ENCODE results near the gene NSMCE4A.
"Not testable (repeated sequence)": the region's sequence is repeated elsewhere in the genome, so short reads cannot be mapped to it uniquely, and the experiment has no call there.

NSMCE4A gene

DNA sequence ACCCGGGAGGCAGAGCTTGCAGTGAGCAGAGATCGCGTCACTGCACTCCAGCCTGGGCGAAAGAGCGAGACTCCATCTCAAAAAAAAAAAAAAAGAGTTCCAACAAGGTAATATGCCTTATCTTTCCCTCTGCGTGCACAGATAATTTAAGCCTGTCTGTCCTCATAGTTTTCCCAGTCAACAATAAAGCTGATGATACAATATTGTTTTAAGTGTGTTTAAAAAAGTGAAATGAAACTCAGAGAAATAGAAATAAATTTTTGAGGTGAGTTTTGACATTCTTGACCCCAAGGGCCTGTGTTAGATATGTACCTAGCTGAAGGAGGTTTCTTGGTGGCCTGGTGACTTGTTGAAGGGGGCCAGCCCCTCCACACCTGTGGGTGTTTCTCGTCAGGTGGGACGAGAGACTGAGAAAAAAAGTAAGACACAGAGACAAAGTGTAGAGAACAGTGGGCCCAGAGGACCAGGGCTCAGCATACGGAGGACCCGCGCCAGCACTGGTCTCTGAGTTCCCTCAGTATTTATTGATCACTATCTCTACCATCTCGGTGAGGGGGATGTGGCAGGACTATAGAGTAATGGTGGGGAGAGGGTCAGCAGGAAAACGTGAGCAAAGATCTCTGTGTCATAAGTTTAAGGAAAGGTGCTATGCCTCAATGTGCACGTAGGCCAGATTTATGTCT lies 45.3 kb downstream of the NSMCE4A start:
- not testable (repeated sequence) for H4K5ac ChIP-seq (ENCODE audit: low read length); H2BK5ac ChIP-seq (ENCODE audit: low read length); H3K4me1 ChIP-seq (ENCODE audit: control insufficient read depth, low read depth, low read length); H3K4me2 ChIP-seq (ENCODE audit: low read length); H4K8ac ChIP-seq (ENCODE audit: low read depth, low read length); H3K9ac ChIP-seq (ENCODE audit: low read length); H3K18ac ChIP-seq (ENCODE audit: low read length); H3K4me3 ChIP-seq (ENCODE audit: low read length); H3K4ac ChIP-seq (ENCODE audit: low read depth, low read length); H3K23ac ChIP-seq (ENCODE audit: low read length); DNase-seq; H2BK120ac ChIP-seq (ENCODE audit: low read depth, low read length); H3K27me3 ChIP-seq (ENCODE audit: insufficient read depth, low read length, poor library complexity); H2AK5ac ChIP-seq (ENCODE audit: low read length); H2BK15ac ChIP-seq (replicated peaks; ENCODE audit: low read depth); H3K79me1 ChIP-seq (ENCODE audit: low read length); H3K27ac ChIP-seq (ENCODE audit: low read depth, low read length); H3K56ac ChIP-seq (ENCODE audit: low read length); H3K36me3 ChIP-seq (ENCODE audit: control insufficient read depth, insufficient read depth, low read length)
- peaks cover 16% of the 10 kb centered on the region for H3K79me2 ChIP-seq (ENCODE audit: control insufficient read depth, insufficient read depth, low read length)
- WGBS (ENCODE audit: extremely low coverage, insufficient coverage, low lambda C conversion rate): no CpG with 5 or more reads among the region's 14 CpGs

DNA sequence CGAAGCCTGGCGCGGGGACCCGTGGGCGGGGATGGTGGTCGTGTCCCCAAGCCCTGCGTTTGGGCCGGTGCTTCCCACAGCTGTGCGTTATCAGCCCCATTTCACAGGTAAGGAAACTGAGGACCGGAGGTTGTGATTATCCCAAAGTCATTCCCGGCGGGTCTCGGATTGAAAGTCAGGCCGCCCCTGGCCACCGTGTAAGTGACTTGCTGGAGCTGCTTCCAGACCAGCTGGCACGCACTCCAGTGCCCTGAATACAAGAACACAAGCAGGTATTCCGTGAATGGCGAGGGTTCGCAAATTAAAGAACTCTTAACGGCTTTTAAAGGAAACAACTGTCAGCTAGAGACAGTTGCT lies 46.5 kb downstream of the NSMCE4A start:
- no peaks in the 10 kb centered on the region for H3K36me3 ChIP-seq (ENCODE audit: control insufficient read depth, insufficient read depth, low read length)

DNA sequence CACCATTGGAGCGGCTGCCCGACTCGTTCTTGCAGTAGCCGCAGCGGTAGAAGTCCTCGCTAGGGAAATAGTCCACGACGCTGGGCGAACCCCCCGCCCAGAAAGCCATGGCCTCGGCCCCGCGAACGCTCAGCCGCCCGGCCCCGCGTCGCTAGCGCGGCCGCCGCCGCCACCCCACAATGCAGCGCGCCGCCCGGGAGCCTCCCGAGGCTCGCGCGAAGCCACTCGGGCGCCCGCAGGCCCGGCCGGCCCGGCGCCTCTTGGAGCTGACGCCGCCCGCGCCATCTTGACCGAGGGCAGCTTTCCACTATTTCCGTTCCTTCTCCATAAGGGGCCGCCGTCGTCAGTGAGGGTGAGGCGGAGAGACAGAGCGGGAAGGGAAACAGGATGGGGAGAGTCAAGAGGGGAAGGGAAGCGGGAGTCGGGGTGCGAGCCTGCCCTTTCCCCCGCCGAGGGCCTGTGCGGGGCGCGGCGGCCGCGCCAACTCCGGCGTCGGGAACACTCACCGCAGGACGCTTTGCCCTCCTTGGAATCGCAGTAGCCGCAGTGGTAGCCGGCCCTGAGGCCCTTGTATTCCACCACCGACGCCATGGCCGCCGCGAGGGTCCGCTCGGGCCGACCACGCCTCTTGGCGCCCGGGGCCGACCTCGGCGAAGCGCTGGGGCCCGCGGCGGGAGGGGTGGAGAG lies 47.0 kb downstream of the NSMCE4A start, which contains the start of gene ATE1:
ATE1 (minus strand) TSS at position 191 of the 687 bp plus-strand sequence; CDS start at position 109, 82 bp downstream.
- Histone ChIP-seq H3K4me3 (ENCODE audit: low read length) (peak within 1 kb of the TSS; percentile 92), H3K9ac (ENCODE audit: low read length) (peak within 1 kb of the TSS; percentile 95)

More for the DNA sequence above, 46.5 kb downstream of the NSMCE4A start:
- peak overlapping the region; percentile 94 for H3K18ac ChIP-seq (ENCODE audit: low read length)
- no peak overlapping the region for H4K5ac ChIP-seq (ENCODE audit: low read length)
- no peak overlapping the region for H2BK120ac ChIP-seq (ENCODE audit: low read depth, low read length)
- no peaks in the 10 kb centered on the region for H3K4me1 ChIP-seq (ENCODE audit: control insufficient read depth, low read depth, low read length)
- peak overlapping the region; percentile 82 for H2BK5ac ChIP-seq (ENCODE audit: low read length)
- H3K56ac ChIP-seq (ENCODE audit: low read length): peak overlapping the region; percentile 97
- no peak overlapping the region for H2BK15ac ChIP-seq (replicated peaks; ENCODE audit: low read depth)
- no peak overlapping the region for H4K8ac ChIP-seq (ENCODE audit: low read depth, low read length)
- H3K79me1 ChIP-seq (ENCODE audit: low read length): peaks cover 1% of the 10 kb centered on the region
- peak overlapping the region; percentile 94 for H3K27ac ChIP-seq (ENCODE audit: low read depth, low read length)
- DNase-seq: no peak
- H3K4me2 ChIP-seq (ENCODE audit: low read length): peak overlapping the region; percentile 79
- peak overlapping the region; percentile 99 for H3K23ac ChIP-seq (ENCODE audit: low read length)
- peak overlapping the region; percentile 95 for H3K9ac ChIP-seq (ENCODE audit: low read length)
- H3K4me3 ChIP-seq (ENCODE audit: low read length): peak overlapping the region; percentile 80
- no peak overlapping the region for H3K4ac ChIP-seq (ENCODE audit: low read depth, low read length)
- no peaks in the 10 kb centered on the region for H3K27me3 ChIP-seq (ENCODE audit: insufficient read depth, low read length, poor library complexity)
- no CpG with 5 or more reads among the region's 20 CpGs for WGBS (ENCODE audit: extremely low coverage, insufficient coverage, low lambda C conversion rate)
- peaks cover 16% of the 10 kb centered on the region for H3K79me2 ChIP-seq (ENCODE audit: control insufficient read depth, insufficient read depth, low read length)
- H2AK5ac ChIP-seq (ENCODE audit: low read length): no peak overlapping the region

DNA sequence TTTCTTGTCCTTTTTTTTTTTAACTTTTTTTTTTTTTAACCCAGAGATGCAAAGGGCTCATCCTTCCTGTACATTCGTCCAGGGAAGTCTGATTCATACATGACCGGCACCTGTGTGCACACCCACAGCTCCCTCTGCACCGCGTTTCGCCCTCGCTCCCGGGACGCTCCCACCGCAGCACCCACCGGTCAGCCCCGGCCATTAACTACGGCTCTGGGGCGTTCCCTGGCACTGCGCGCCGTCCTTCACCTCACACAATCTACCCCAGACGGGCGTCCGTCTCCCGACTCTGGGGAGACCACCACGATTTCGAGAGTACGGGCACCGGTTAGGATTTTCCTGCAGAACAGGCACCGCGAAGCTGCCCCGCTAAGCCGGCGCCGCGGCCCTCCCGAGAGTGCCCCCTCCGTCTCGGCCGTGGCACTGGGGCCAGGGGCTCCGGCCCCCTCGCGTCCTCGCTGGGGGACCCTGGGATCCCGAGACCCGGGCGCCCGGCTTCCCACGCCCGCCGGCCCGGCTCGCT lies 47.6 kb downstream of the NSMCE4A start:
- Histone ChIP-seq H3K56ac (ENCODE audit: low read length) (peak overlapping the region; percentile 97), H2AK5ac (ENCODE audit: low read length) (no peak overlapping the region), H3K4ac (ENCODE audit: low read depth, low read length) (peak overlapping the region; percentile 74), H3K9ac (ENCODE audit: low read length) (peak overlapping the region; percentile 93), H3K4me3 (ENCODE audit: low read length) (peak overlapping the region; percentile 92), H3K27ac (ENCODE audit: low read depth, low read length) (peak overlapping the region; percentile 97), H2BK15ac (replicated peaks; ENCODE audit: low read depth) (no peak overlapping the region), H3K79me1 (ENCODE audit: low read length) (peaks cover 5% of the 10 kb centered on the region), H3K27me3 (ENCODE audit: insufficient read depth, low read length, poor library complexity) (no peaks in the 10 kb centered on the region), H2BK5ac (ENCODE audit: low read length) (peak overlapping the region; percentile 70), H3K36me3 (ENCODE audit: control insufficient read depth, insufficient read depth, low read length) (no peaks in the 10 kb centered on the region), H2BK120ac (ENCODE audit: low read depth, low read length) (no peak overlapping the region), H3K4me2 (ENCODE audit: low read length) (peak overlapping the region; percentile 67), H3K23ac (ENCODE audit: low read length) (peak overlapping the region; percentile 89), H4K5ac (ENCODE audit: low read length) (no peak overlapping the region), H4K8ac (ENCODE audit: low read depth, low read length) (no peak overlapping the region), H3K18ac (ENCODE audit: low read length) (peak overlapping the region; percentile 84), H3K4me1 (ENCODE audit: control insufficient read depth, low read depth, low read length) (no peaks in the 10 kb centered on the region), H3K79me2 (ENCODE audit: control insufficient read depth, insufficient read depth, low read length) (peaks cover 17% of the 10 kb centered on the region)
- DNase-seq: peak; percentile 67
- no CpG with 5 or more reads among the region's 48 CpGs for WGBS (ENCODE audit: extremely low coverage, insufficient coverage, low lambda C conversion rate)

More for the DNA sequence above, 47.0 kb downstream of the NSMCE4A start, which contains the start of gene ATE1:
- H4K5ac ChIP-seq (ENCODE audit: low read length): no peak within 1 kb of the TSS
- H3K79me2 ChIP-seq (ENCODE audit: control insufficient read depth, insufficient read depth, low read length): peaks cover 16% of the 10 kb centered on the region
- H2BK120ac ChIP-seq (ENCODE audit: low read depth, low read length): no peak within 1 kb of the TSS
- peak within 1 kb of the TSS; percentile 74 for H3K4ac ChIP-seq (ENCODE audit: low read depth, low read length)
- no peaks in the 10 kb centered on the region for H3K4me1 ChIP-seq (ENCODE audit: control insufficient read depth, low read depth, low read length)
- H3K79me1 ChIP-seq (ENCODE audit: low read length): peaks cover 3% of the 10 kb centered on the region
- peak within 1 kb of the TSS; percentile 97 for H3K27ac ChIP-seq (ENCODE audit: low read depth, low read length)
- no peak within 1 kb of the TSS for H2AK5ac ChIP-seq (ENCODE audit: low read length)
- peak within 1 kb of the TSS; percentile 97 for H3K56ac ChIP-seq (ENCODE audit: low read length)
- no peaks in the 10 kb centered on the region for H3K36me3 ChIP-seq (ENCODE audit: control insufficient read depth, insufficient read depth, low read length)
- H3K27me3 ChIP-seq (ENCODE audit: insufficient read depth, low read length, poor library complexity): no peaks in the 10 kb centered on the region
- H3K23ac ChIP-seq (ENCODE audit: low read length): peak within 1 kb of the TSS; percentile 99
- H2BK5ac ChIP-seq (ENCODE audit: low read length): peak within 1 kb of the TSS; percentile 82
- WGBS (ENCODE audit: extremely low coverage, insufficient coverage, low lambda C conversion rate): no CpG with 5 or more reads among the region's 87 CpGs
- DNase-seq: peak; percentile 97
- no peak within 1 kb of the TSS for H2BK15ac ChIP-seq (replicated peaks; ENCODE audit: low read depth)
- peak within 1 kb of the TSS; percentile 94 for H3K18ac ChIP-seq (ENCODE audit: low read length)
- no peak within 1 kb of the TSS for H4K8ac ChIP-seq (ENCODE audit: low read depth, low read length)
- peak within 1 kb of the TSS; percentile 79 for H3K4me2 ChIP-seq (ENCODE audit: low read length)

DNA sequence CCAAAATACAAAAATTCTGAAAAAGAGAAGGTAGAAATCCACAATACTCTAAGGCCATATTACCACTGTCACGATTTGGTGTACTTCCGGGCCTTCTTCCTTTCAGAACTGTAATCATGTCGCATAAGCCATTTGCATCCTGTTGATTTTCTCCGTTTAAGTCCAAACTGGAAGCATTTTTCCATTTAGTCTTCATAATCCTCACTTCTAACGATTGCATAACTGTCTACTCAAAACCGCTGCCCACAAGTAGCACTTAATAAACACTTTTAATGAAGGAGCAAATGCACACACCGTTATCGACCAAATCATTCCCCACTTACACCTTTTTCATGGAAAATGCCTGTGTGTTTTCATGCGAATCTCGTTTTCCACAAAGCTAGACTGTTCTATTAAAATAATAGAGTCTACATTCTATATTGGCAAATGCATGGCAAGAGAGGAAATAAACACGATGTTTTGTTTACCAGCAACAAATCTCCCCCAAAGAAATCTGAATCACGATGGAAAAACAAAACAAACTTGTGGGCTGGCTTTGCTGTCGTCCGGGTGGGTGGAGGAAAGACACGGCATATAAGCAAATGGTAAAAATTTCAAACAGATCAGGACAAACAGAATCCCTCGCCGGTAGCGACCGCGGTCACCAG lies 48.2 kb downstream of the NSMCE4A start:
- no peak overlapping the region for H2BK120ac ChIP-seq (ENCODE audit: low read depth, low read length)
- no CpG with 5 or more reads among the region's 20 CpGs for WGBS (ENCODE audit: extremely low coverage, insufficient coverage, low lambda C conversion rate)
- H3K9ac ChIP-seq (ENCODE audit: low read length): peak overlapping the region; percentile 93
- H3K27ac ChIP-seq (ENCODE audit: low read depth, low read length): peak overlapping the region; percentile 97
- H3K79me2 ChIP-seq (ENCODE audit: control insufficient read depth, insufficient read depth, low read length): peaks cover 17% of the 10 kb centered on the region
- no peaks in the 10 kb centered on the region for H3K27me3 ChIP-seq (ENCODE audit: insufficient read depth, low read length, poor library complexity)
- no peak overlapping the region for H2BK5ac ChIP-seq (ENCODE audit: low read length)
- H2AK5ac ChIP-seq (ENCODE audit: low read length): no peak overlapping the region
- H3K4ac ChIP-seq (ENCODE audit: low read depth, low read length): no peak overlapping the region
- DNase-seq: no peak
- peak overlapping the region; percentile 92 for H3K4me3 ChIP-seq (ENCODE audit: low read length)
- H3K56ac ChIP-seq (ENCODE audit: low read length): peak overlapping the region; percentile 97
- no peak overlapping the region for H2BK15ac ChIP-seq (replicated peaks; ENCODE audit: low read depth)
- H3K4me2 ChIP-seq (ENCODE audit: low read length): peak overlapping the region; percentile 67
- no peak overlapping the region for H4K5ac ChIP-seq (ENCODE audit: low read length)
- no peak overlapping the region for H3K18ac ChIP-seq (ENCODE audit: low read length)
- no peaks in the 10 kb centered on the region for H3K36me3 ChIP-seq (ENCODE audit: control insufficient read depth, insufficient read depth, low read length)
- no peaks in the 10 kb centered on the region for H3K4me1 ChIP-seq (ENCODE audit: control insufficient read depth, low read depth, low read length)
- no peak overlapping the region for H4K8ac ChIP-seq (ENCODE audit: low read depth, low read length)
- no peak overlapping the region for H3K23ac ChIP-seq (ENCODE audit: low read length)
- H3K79me1 ChIP-seq (ENCODE audit: low read length): peaks cover 5% of the 10 kb centered on the region

Measured in mesendoderm (in vitro differentiated cells).